ENCODE data around the gene SYT10. TPM values are rescaled to one million over a fixed set of nuclear protein-coding genes. Genes with fewer than 3 reads are reported as not detected.
A peak's percentile ranks its signal among the peaks of the same experiment; 100 is the strongest.

The SYT10 gene
- total RNA-seq, 1 donor from 2014 or later, result not detected

- H3K4me1 Mint-ChIP-seq (ENCODE audit: low read depth, unreplicated experiment), result no peaks in the 10 kb centered on the region
These were observed 600 bp downstream of the SYT10 start for GRCh38 chr12:33438851-33439586.

GRCh38 chr12:33438025-33438772 lies 1.4 kb downstream of the SYT10 start:
- Mint-ChIP-seq H3K4me3 (ENCODE audit: unreplicated experiment) (peak overlapping the region; percentile 85), H3K4me1 (ENCODE audit: low read depth, unreplicated experiment) (no peaks in the 10 kb centered on the region), H3K36me3 (ENCODE audit: unreplicated experiment) (no peaks in the 10 kb centered on the region), H3K27me3 (ENCODE audit: unreplicated experiment) (peaks cover 14% of the 10 kb centered on the region), H3K27ac (ENCODE audit: unreplicated experiment) (no peak overlapping the region), H3K9me3 (ENCODE audit: unreplicated experiment) (peaks cover 7% of the 10 kb centered on the region)
- no peak for TF ChIP-seq CTCF (IDR thresholded peaks at IDR 0.05; ENCODE audit: partially characterized antibody, unreplicated experiment)
- no peak for DNase-seq

More at GRCh38 chr12:33438851-33439586, 600 bp downstream of the SYT10 start:
- no peak for TF ChIP-seq CTCF (IDR thresholded peaks at IDR 0.05; ENCODE audit: partially characterized antibody, unreplicated experiment)
- H3K36me3 Mint-ChIP-seq (ENCODE audit: unreplicated experiment), result no peaks in the 10 kb centered on the region
- no peak overlapping the region for H3K27ac Mint-ChIP-seq (ENCODE audit: unreplicated experiment)
- peak overlapping the region; percentile 95 for H3K4me3 Mint-ChIP-seq (ENCODE audit: unreplicated experiment)
- DNase-seq, result peak; percentile 54
- peaks cover 14% of the 10 kb centered on the region for H3K27me3 Mint-ChIP-seq (ENCODE audit: unreplicated experiment)
- peaks cover 7% of the 10 kb centered on the region for H3K9me3 Mint-ChIP-seq (ENCODE audit: unreplicated experiment)

- Mint-ChIP-seq H3K27me3 (ENCODE audit: unreplicated experiment) (peaks cover 14% of the 10 kb centered on the region), H3K27ac (ENCODE audit: unreplicated experiment) (no peak overlapping the region)
- no peak for TF ChIP-seq CTCF (IDR thresholded peaks at IDR 0.05; ENCODE audit: partially characterized antibody, unreplicated experiment)
These were observed 2.0 kb downstream of the SYT10 start for GRCh38 chr12:33437598-33437997.

GRCh38 chr12:33432992-33433391 lies 6.6 kb downstream of the SYT10 start:
- Mint-ChIP-seq H3K27me3 (ENCODE audit: unreplicated experiment) (peaks cover under 1% of the 10 kb centered on the region), H3K36me3 (ENCODE audit: unreplicated experiment) (no peaks in the 10 kb centered on the region), H3K9me3 (ENCODE audit: unreplicated experiment) (no peaks in the 10 kb centered on the region), H3K27ac (ENCODE audit: unreplicated experiment) (no peak overlapping the region), H3K4me1 (ENCODE audit: low read depth, unreplicated experiment) (no peaks in the 10 kb centered on the region), H3K4me3 (ENCODE audit: unreplicated experiment) (no peak overlapping the region)
- no peak for DNase-seq
- no peak for TF ChIP-seq CTCF (IDR thresholded peaks at IDR 0.05; ENCODE audit: partially characterized antibody, unreplicated experiment)

More at GRCh38 chr12:33437598-33437997, 2.0 kb downstream of the SYT10 start:
- peaks cover 7% of the 10 kb centered on the region for H3K9me3 Mint-ChIP-seq (ENCODE audit: unreplicated experiment)
- no peaks in the 10 kb centered on the region for H3K36me3 Mint-ChIP-seq (ENCODE audit: unreplicated experiment)
- no peak for DNase-seq
- H3K4me3 Mint-ChIP-seq (ENCODE audit: unreplicated experiment), result no peak overlapping the region
- no peaks in the 10 kb centered on the region for H3K4me1 Mint-ChIP-seq (ENCODE audit: low read depth, unreplicated experiment)

GRCh38 chr12:33431648-33432047 lies 8.0 kb downstream of the SYT10 start:
- no peaks in the 10 kb centered on the region for H3K4me1 Mint-ChIP-seq (ENCODE audit: low read depth, unreplicated experiment)
- H3K4me3 Mint-ChIP-seq (ENCODE audit: unreplicated experiment), result no peak overlapping the region
- H3K9me3 Mint-ChIP-seq (ENCODE audit: unreplicated experiment), result no peaks in the 10 kb centered on the region
- H3K36me3 Mint-ChIP-seq (ENCODE audit: unreplicated experiment), result no peaks in the 10 kb centered on the region
- no peak for TF ChIP-seq CTCF (IDR thresholded peaks at IDR 0.05; ENCODE audit: partially characterized antibody, unreplicated experiment)
- no peaks in the 10 kb centered on the region for H3K27me3 Mint-ChIP-seq (ENCODE audit: unreplicated experiment)
- DNase-seq, result no peak
- no peak overlapping the region for H3K27ac Mint-ChIP-seq (ENCODE audit: unreplicated experiment)
